SU-DHL-6 (cell line): ENCODE results near the gene DNAJA2.

Experiments used
- H2AFZ ChIP-seq: fragments of 200-600 bp; sonication (generic); 2 replicates; pipeline ENCODE4 v1.6.1; 2014; ENCODE audit warnings: low read depth, mild to moderate bottlenecking, moderate library complexity, mixed read lengths, antibody characterized with exemption, low read length; ENCODE audit not compliant: severe bottlenecking
- H3F3A ChIP-seq: fragments of 200-600 bp; shearing (Covaris generic); 2 replicates; pipeline ENCODE4 v1.6.0; 2016; ENCODE audit warnings: antibody characterized with exemption, mild to moderate bottlenecking; ENCODE audit not compliant: insufficient read depth
- H3K27ac ChIP-seq: fragments of 200-600 bp; sonication (generic); 2 replicates; pipeline ENCODE4 v1.5.1; 2016; ENCODE audit warnings: low read depth, mild to moderate bottlenecking, low read length, moderate library complexity, mixed read lengths
- H3K27me3 ChIP-seq: fragments of 200-600 bp; sonication (generic), shearing (Covaris generic); 2 replicates; pipeline ENCODE4 v1.6.0; 2014; ENCODE audit warnings: mild to moderate bottlenecking, low read length
- H3K36me3 ChIP-seq: fragments of 200-600 bp; sonication (generic); 2 replicates; pipeline ENCODE4 v1.6.1; 2014; ENCODE audit warnings: mild to moderate bottlenecking, low read length, mixed read lengths
- H3K4me2 ChIP-seq: fragments of 300-600, 200-600 bp; shearing (Covaris generic), sonication (generic); 2 replicates; pipeline ENCODE4 v1.6.0; 2014; ENCODE audit warnings: low read length, low read depth, mild to moderate bottlenecking; ENCODE audit not compliant: poor library complexity, severe bottlenecking
- H3K4me3 ChIP-seq: fragments of 200-600 bp; sonication (generic); 2 replicates; pipeline ENCODE4 v1.5.1; 2014; ENCODE audit warnings: antibody characterized with exemption, low read length, mild to moderate bottlenecking, mixed read lengths; ENCODE audit not compliant: insufficient read depth, poor library complexity, severe bottlenecking
- H3K79me2 ChIP-seq: fragments of 200-600 bp; sonication (generic); 2 replicates; pipeline ENCODE4 v1.6.1; 2014; ENCODE audit warnings: mild to moderate bottlenecking, low read length, moderate library complexity; ENCODE audit not compliant: insufficient read depth
- H3K9ac ChIP-seq: fragments of 200-600 bp; sonication (generic); 2 replicates; pipeline ENCODE4 v1.7.0; 2014; ENCODE audit warnings: mild to moderate bottlenecking, low read length
- H3K9me2 ChIP-seq: fragments of 200-600 bp; sonication (generic); replicated peaks from 2 replicates; pipeline ENCODE4 v1.6.1; 2014; ENCODE audit warnings: low read length; ENCODE audit not compliant: insufficient read depth
- H3K9me3 ChIP-seq: fragments of 200-600 bp; sonication (generic); 2 replicates; pipeline ENCODE4 v1.6.1; 2014; ENCODE audit warnings: low read length, mixed read lengths; ENCODE audit not compliant: insufficient read depth
- H4K20me1 ChIP-seq: fragments of 200-600 bp; sonication (generic); 2 replicates; pipeline ENCODE4 v1.6.1; 2014; ENCODE audit warnings: low read depth, mild to moderate bottlenecking, antibody characterized with exemption, low read length, moderate library complexity, mixed read lengths
- CTCF ChIP-seq: fragments of 200-600 bp; sonication (generic); IDR thresholded peaks from one replicate; pipeline ENCODE4 v1.5.1; 2017; ENCODE audit warnings: antibody characterized with exemption, mild to moderate bottlenecking, low read length, moderate library complexity; ENCODE audit not compliant: insufficient read depth, poor library complexity, severe bottlenecking
- EZH2phosphoT487 ChIP-seq: fragments of 200-600 bp; sonication (generic), shearing (Covaris generic); conservative IDR thresholded peaks from 2 replicates; pipeline ENCODE4 v1.6.1; 2018; ENCODE audit warnings: mild to moderate bottlenecking, antibody characterized with exemption, low read length, moderate library complexity, mixed read lengths

DNAJA2 gene

DNA sequence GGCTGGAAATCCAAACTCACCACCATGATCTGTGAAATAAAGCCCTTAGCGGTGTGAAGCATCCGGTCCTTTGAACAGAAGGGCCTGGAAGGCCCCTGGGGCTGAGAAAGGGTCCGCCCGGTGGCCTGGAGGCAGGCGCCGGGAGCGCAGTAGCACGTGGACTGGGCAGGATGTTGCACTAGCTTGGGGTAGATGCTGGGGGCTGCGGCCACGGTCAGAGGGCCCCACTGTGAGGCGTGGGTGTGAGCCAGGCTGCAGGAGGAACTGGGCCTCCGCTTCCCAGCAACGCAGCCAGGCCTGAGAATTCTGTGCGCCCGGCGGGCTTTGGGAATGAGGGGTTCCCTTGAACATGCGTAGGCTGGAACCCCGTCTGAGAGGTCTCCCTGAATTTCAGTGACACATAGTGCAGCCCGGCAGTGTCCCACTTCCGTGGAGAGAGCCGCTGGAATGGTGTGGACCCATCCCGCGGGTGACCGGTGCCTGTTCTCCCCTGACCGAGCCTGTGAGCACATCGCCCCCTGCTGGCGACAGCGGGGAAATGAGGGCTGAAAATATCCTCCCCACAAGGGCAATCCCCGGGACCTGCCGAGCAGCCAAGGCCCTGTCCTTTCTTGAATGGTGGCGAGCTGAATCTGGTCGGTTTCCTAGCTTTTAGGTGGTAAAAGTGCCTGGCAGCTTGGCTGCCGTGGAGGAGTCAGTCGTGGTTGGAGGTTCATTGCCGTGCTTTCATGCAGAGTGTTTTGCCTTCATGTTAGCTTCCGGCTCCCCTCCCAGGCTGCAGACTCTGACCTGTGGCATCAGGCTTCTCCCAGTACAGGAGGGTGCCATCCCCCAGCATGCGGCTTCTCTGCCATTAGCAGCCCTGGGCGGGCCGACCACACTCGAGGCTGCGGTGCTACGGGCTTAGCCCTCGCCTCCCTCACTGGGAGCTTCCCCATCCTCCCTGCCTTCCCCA is 43.8 kb downstream of the DNAJA2 start:
- no peaks in the 10 kb centered on the region for H3K9me3 ChIP-seq
- no peaks in the 10 kb centered on the region for H3K36me3 ChIP-seq
- no peaks in the 10 kb centered on the region for H3K27me3 ChIP-seq
- H3K79me2 ChIP-seq: no peaks in the 10 kb centered on the region
- no peaks in the 10 kb centered on the region for H3F3A ChIP-seq
- no peaks in the 10 kb centered on the region for H3K9me2 ChIP-seq
- no peak overlapping the region for H3K9ac ChIP-seq
- no peak overlapping the region for H3K4me2 ChIP-seq
- H3K4me3 ChIP-seq: no peak overlapping the region
- no peak overlapping the region for H3K27ac ChIP-seq
- H4K20me1 ChIP-seq: no peaks in the 10 kb centered on the region
- no peak for TF ChIP-seq EZH2phosphoT487
- TF ChIP-seq CTCF: peak; percentile 95
- H2AFZ ChIP-seq: no peak overlapping the region

- Histone ChIP-seq H3K9me3 (no peaks in the 10 kb centered on the region), H3K79me2 (no peaks in the 10 kb centered on the region), H3K4me3 (no peak overlapping the region), H3K27ac (no peak overlapping the region), H3K27me3 (no peaks in the 10 kb centered on the region), H3K36me3 (no peaks in the 10 kb centered on the region), H3K9me2 (no peaks in the 10 kb centered on the region), H3K4me2 (no peak overlapping the region), H2AFZ (no peak overlapping the region), H3K9ac (no peak overlapping the region), H3F3A (no peaks in the 10 kb centered on the region), H4K20me1 (no peaks in the 10 kb centered on the region)
- TF ChIP-seq EZH2phosphoT487 (no peak), CTCF (no peak)
Observed at GRCh38 chr16:46928811-46929210, 44.7 kb downstream of the DNAJA2 start.

- H3K4me3 ChIP-seq: no peak overlapping the region
- no peaks in the 10 kb centered on the region for H3K36me3 ChIP-seq
- H4K20me1 ChIP-seq: no peaks in the 10 kb centered on the region
- H3K27ac ChIP-seq: no peak overlapping the region
- H3K27me3 ChIP-seq: no peaks in the 10 kb centered on the region
- no peak overlapping the region for H3K4me2 ChIP-seq
- H3K9me2 ChIP-seq: no peaks in the 10 kb centered on the region
- no peaks in the 10 kb centered on the region for H3F3A ChIP-seq
- H3K79me2 ChIP-seq: no peaks in the 10 kb centered on the region
- no peaks in the 10 kb centered on the region for H3K9me3 ChIP-seq
- no peak for TF ChIP-seq CTCF
- no peak for TF ChIP-seq EZH2phosphoT487
- H2AFZ ChIP-seq: no peak overlapping the region
- H3K9ac ChIP-seq: no peak overlapping the region
Observed at GRCh38 chr16:46927273-46927672, 46.2 kb downstream of the DNAJA2 start.
